Dermis lymphatic vessel endothelial cell (primary cell): ENCODE results near the gene FSCN2. TPM values are rescaled to one million over a fixed set of nuclear protein-coding genes. Genes with fewer than 3 reads are reported as not detected.

Source experiments
- total RNA-seq: library from RNA; depleted of rRNA; stranded (reverse); fragments of >200 nt; gene quantifications from 2 replicates; pipeline ENCODE4 v1.2.1, GENCODE V29; 2014

The FSCN2 gene
- 0.26 and 0.54 TPM in 2 replicates for total RNA-seq

GRCh38 chr17:81527591-81528383, at the start of gene FSCN2:
FSCN2 (plus strand) TSS chr17:81528377; CDS start chr17:81528532, 155 bp downstream.

DNA sequence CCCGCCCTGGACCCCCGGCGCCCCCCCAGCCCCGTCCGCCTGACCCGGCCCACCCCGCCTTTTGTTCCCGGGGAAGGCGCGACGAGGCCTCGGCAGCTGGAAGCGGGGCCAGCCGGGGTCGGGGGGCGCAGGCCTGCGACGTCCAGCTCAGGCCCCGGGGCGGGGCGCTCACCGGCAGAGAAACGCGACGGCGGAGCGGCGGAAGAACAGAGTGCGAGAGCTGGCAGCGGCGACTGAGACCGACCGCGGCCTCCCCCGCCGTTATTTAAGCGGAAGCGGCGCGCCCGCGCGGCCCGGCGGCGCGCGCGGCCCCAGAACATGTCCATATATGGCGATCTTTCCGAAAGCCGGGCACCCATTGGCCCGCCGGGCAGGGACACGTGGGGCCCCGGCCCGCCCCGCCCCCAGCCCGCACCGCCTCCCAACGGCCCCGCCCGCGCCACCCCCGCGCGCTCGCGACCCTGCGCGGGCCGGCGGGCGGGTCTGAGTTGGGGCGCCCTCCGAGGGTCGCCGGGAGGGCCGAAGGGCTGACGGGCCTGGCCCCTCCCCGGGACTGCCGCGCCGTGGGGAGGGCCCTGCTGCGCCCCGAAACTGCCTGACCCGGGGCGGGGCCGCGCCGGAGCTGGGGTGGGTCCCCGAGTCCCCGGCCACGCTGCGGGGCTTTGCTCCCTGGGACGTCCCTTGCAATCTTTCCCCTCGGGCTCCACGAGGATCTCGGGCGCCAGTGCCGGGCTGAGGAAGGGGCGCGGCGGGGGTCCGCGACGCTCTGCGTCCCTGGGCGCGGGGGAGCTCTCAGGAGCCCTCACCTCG, 15.4 kb upstream of the FSCN2 start, which contains the start of gene ACTG1:
TSS of gene ACTG1 (minus strand) at position 238 of the 810 bp plus-strand sequence. CDS start 445 bp downstream, outside the sequence.

GRCh38 chr17:81552244-81553017, 24.3 kb downstream of the FSCN2 start, which contains the start of gene FAAP100:
FAAP100 (minus strand) TSS chr17:81552353; CDS start chr17:81552330, 23 bp downstream.

Other genes with a start within 250 kb of the FSCN2 start
- 53.7 and 67.2 TPM in 2 replicates for gene SLC38A10, start 233.1 kb upstream of the FSCN2 start, total RNA-seq
- 2.3 and 2.7 TPM in 2 replicates for gene BAHCC1, start 132.9 kb upstream of the FSCN2 start, total RNA-seq
- 3,173 and 6,668 TPM in 2 replicates for gene ACTG1, start 15.6 kb upstream of the FSCN2 start, total RNA-seq
- gene FAAP100, start 24.0 kb downstream of the FSCN2 start, total RNA-seq: 10.5 and 13.8 TPM in 2 replicates
- 57.2 and 71.2 TPM in 2 replicates for gene NPLOC4, start 108.7 kb downstream of the FSCN2 start, total RNA-seq
- gene TSPAN10, start 108.8 kb downstream of the FSCN2 start, total RNA-seq: 0.43 and 0.60 TPM in 2 replicates
- gene PDE6G, start 128.2 kb downstream of the FSCN2 start, total RNA-seq: 1.2 and 4.3 TPM in 2 replicates
- gene OXLD1, start 138.2 kb downstream of the FSCN2 start, total RNA-seq: 26.8 and 29.6 TPM in 2 replicates
- 5.5 and 7.5 TPM in 2 replicates for gene CCDC137, start 138.4 kb downstream of the FSCN2 start, total RNA-seq
- gene ARL16, start 155.4 kb downstream of the FSCN2 start, total RNA-seq: 28.1 and 29.0 TPM in 2 replicates
- 35.8 and 39.4 TPM in 2 replicates for gene HGS, start 155.6 kb downstream of the FSCN2 start, total RNA-seq
- gene MRPL12, start 175.0 kb downstream of the FSCN2 start, total RNA-seq: 6.6 and 7.0 TPM in 2 replicates
- 6.6 and 7.7 TPM in 2 replicates for gene SLC25A10, start 183.9 kb downstream of the FSCN2 start, total RNA-seq